GM23338 (cell line): Measurements from ENCODE around the gene TMEM221.

ENCODE experiments used
- CREB1 ChIP-seq: fragments of 250-450 bp; sonication (Bioruptor Pico); IDR thresholded peaks from 2 replicates; pipeline ENCODE4 v1.5.0; 2020; ENCODE audit warnings: low read depth, mild to moderate bottlenecking, moderate library complexity
- CTCF ChIP-seq, 2 experiments: fragments of 200-600 bp in 1 of 2; sonication (generic) in 1 of 2; conservative IDR thresholded peaks; 2 replicates each; pipeline versions ENCODE4 v1.5.1 to v1.6.1; 2016 to 2017; ENCODE audit warnings: antibody characterized with exemption in 2 of 2, low read depth in 2 of 2, mild to moderate bottlenecking in 2 of 2, moderate library complexity in 1 of 2
- ETS1 ChIP-seq: IDR thresholded peaks from 2 replicates; pipeline ENCODE4 v1.6.1; 2016; ENCODE audit warnings: antibody characterized with exemption
- EZH2 ChIP-seq: fragments of 200-600 bp; sonication (generic); IDR thresholded peaks from one replicate; pipeline ENCODE4 v1.8.0; 2017; ENCODE audit warnings: antibody characterized with exemption, mild to moderate bottlenecking, low read depth; ENCODE audit not compliant: unreplicated experiment
- EZH2phosphoT487 ChIP-seq: fragments of 200-600 bp; sonication (generic); IDR thresholded peaks from one replicate; pipeline ENCODE4 v1.8.1; 2018; ENCODE audit warnings: antibody characterized with exemption; ENCODE audit not compliant: unreplicated experiment
- JUNB ChIP-seq: IDR thresholded peaks from one replicate; pipeline ENCODE4 v1.6.1; 2016; ENCODE audit warnings: antibody characterized with exemption; ENCODE audit not compliant: unreplicated experiment
- NANOG ChIP-seq: IDR thresholded peaks from 2 replicates; pipeline ENCODE4 v1.6.1; 2016; ENCODE audit warnings: antibody characterized with exemption, borderline replicate concordance
- POLR2AphosphoS5 ChIP-seq: IDR thresholded peaks from 2 replicates; pipeline ENCODE4 v1.6.1; 2016; ENCODE audit warnings: antibody characterized with exemption, low read depth
- REST ChIP-seq: IDR thresholded peaks from one replicate; pipeline ENCODE4 v1.6.1; 2018; ENCODE audit warnings: antibody characterized with exemption; ENCODE audit not compliant: unreplicated experiment
- STAT1 ChIP-seq: IDR thresholded peaks from one replicate; pipeline ENCODE4 v1.6.1; 2016; ENCODE audit warnings: antibody characterized with exemption; ENCODE audit not compliant: unreplicated experiment
- ZNF114 ChIP-seq: fragments of 250-450 bp; sonication (Bioruptor Pico); IDR thresholded peaks from 2 replicates; pipeline ENCODE4 v1.5.0; 2020; ENCODE audit warnings: mild to moderate bottlenecking, moderate library complexity
- ZNF331 ChIP-seq: fragments of 250-450 bp; sonication (Bioruptor Pico); IDR thresholded peaks from 2 replicates; pipeline ENCODE4 v1.5.0; 2020; ENCODE audit warnings: low read depth, mild to moderate bottlenecking, moderate library complexity
- ZNF462 ChIP-seq: fragments of 250-450 bp; sonication (Bioruptor Pico); IDR thresholded peaks from 2 replicates; pipeline ENCODE4 v1.5.0; 2020; ENCODE audit warnings: mild to moderate bottlenecking, moderate library complexity

GRCh38 chr19:17470068-17470841, 21.8 kb upstream of the TMEM221 start, which contains the start of gene SLC27A1:
- TF ChIP-seq POLR2AphosphoS5 (peak; percentile 60), JUNB (no peak), CTCF (conservative IDR thresholded peaks at IDR 0.05; ENCODE audit: low read depth in 2 of 2) (no peak), CREB1 (CRISPR knock-in tag) (no peak), EZH2phosphoT487 (no peak), REST (no peak), NANOG (no peak), EZH2 (no peak), STAT1 (no peak), ZNF331 (CRISPR knock-in tag) (no peak), ETS1 (no peak), ZNF462 (no peak), ZNF114 (CRISPR knock-in tag) (no peak)
